ENCODE results near the gene TSPAN9. TPM values are rescaled to one million over a fixed set of nuclear protein-coding genes. Genes with fewer than 3 reads are reported as not detected.

TSPAN9 gene
- total RNA-seq, 2 experiments from 2014 or later = 0.15 TPM; not detected in 1

DNA sequence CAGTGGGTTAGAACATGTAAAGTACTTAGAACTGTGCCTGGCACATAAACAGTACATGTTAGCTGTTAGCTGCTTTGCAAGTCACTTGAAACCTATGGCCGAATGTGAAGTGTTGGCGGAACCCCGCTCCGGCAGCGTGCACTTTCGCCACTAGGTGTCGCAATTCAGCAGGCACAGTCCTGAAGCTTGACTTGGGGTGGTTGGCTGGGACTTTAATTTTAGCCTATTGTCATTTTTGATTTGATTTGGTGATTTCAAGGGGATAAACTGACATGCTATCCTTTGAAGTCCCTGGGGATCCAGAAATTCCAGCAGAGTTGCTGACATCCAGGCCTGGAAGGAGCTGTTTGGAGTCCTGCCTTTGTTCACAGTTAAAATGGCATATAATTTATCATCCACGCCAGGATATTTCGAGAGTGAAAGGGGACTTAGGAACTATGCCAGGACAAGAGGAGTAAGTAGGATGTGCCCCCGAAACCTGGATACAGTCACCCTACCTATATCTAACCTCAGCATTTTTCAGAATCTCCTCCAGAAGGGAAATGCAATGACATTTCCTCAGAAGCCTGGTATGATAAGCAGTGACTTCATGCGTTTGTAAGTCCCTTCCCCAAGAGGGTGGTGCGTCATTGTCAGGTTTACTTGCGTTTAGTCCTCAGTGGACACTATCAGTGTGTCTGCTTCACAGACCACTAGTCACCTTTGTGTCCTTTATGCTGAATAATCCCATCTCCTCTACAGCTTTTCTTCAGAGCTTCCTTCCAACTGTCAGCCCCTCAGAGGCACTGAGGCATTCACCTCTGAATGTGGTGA, 3.5 kb upstream of the TSPAN9 start:
- POLR2A ChIA-PET = no interaction called here
- Mint-ChIP-seq H3K4me3 (no peak overlapping the region), H3K9me3 (no peaks in the 10 kb centered on the region), H3K4me1 (peaks cover 9% of the 10 kb centered on the region), H3K27me3 (peaks cover 23% of the 10 kb centered on the region), H3K36me3 (ENCODE audit: low read depth) (no peaks in the 10 kb centered on the region), H3K27ac (no peak overlapping the region)
- peak; percentile 86 for DNase-seq
- CTCF ChIA-PET = interaction anchor here (0.5 to 1.5 kb wide), 6 partner anchors 13 to 207 kb away, joined by 3 to 6 read pairs (median 3); no protein-coding TSS in a partner anchor

DNA sequence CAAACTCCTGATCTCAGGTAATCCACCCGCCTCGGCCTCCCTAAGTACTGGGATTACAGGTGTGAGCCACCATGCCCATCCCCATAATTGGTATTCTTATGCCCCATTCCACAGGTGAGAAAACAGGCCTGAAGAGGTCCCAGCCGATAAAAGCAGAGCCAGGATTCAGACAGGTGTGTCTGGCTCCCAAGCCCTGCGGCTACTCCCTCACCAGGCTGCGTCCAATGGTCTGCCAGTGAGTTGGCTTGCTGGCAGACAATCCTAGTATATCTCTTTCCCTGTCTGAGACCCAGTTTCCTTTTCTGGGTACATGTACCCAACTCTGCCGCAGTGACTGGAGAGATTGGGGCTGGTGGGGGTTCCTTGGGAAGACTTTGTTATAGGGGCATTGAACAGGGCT, 1.9 kb upstream of the TSPAN9 start:
- Mint-ChIP-seq H3K4me1 (peaks cover 9% of the 10 kb centered on the region), H3K4me3 (peak overlapping the region; percentile 4), H3K36me3 (ENCODE audit: low read depth) (no peaks in the 10 kb centered on the region), H3K27ac (no peak overlapping the region), H3K27me3 (peaks cover 22% of the 10 kb centered on the region), H3K9me3 (no peaks in the 10 kb centered on the region)
- DNase-seq = no peak
- CTCF ChIA-PET = interaction anchor here (1.0 to 1.6 kb wide), 2 partner anchors 200 to 225 kb away, joined by 3 read pairs; no protein-coding TSS in a partner anchor
- POLR2A ChIA-PET = no interaction called here

DNA sequence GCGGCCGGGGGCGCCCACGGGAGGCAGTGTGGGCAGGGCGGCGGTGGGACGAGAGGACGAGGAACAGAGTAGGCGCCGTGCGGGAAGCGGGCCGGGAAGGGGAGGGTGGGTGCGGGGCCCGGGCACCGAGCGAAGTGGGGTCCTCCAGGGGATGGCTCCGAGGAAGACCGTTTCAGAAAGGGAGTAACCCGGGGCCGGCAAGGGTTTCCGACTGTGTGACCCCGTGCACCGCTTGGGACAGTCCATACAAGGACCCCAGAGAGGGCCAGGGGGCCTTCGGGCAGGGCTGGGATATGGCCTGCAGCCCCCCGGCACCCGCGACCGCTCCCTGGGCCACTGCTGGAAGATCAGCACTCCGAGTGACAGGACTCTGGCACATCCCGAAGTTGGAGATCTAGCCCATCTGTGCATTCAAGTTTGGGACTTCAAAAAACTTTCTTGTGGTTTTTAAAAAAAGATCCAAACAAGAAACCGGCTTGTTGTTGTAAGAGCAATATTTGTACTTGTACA, 448 bp downstream of the TSPAN9 start:
- no peaks in the 10 kb centered on the region for H3K9me3 Mint-ChIP-seq
- DNase-seq = no peak

DNA sequence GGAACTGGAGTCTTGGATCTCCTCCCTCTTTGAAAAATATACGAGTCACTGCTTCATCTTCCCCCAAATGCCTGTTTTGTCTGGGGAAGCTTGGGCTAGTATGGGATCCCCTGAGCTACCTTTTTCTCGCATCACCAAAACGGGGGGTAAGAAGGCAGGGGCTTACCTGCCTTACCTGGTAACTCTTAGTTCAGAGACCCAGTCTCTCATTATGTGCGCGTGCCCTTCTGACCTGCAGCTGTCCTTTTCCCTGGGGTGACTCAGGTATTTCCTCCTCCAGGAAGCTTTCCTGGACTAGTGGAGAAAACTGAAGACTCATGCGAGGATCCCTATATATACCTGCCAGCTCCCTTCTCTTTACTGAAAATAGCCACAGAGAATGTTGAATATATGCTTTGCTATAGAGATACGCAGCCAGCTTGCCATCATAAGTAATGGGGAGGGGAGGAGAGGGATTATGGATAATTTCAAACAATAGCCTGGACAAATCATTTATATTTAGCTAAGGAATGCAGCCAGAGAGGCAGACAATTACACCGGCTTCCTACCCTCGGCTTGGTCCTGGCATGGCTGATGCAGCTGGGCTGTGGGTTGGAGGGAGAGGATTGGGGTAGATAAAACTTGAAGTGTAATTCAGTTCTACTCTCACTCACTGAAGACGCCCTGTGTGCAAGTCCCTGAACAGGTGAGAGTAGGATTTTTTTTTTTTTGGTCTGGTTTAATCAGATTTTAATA, 1.1 kb downstream of the TSPAN9 start:
- H3K9me3 Mint-ChIP-seq = no peaks in the 10 kb centered on the region
- H3K4me3 Mint-ChIP-seq = peak overlapping the region; percentile 59
- no peaks in the 10 kb centered on the region for H3K36me3 Mint-ChIP-seq (ENCODE audit: low read depth)
- no peak for DNase-seq
- H3K27me3 Mint-ChIP-seq = peaks cover 21% of the 10 kb centered on the region
- CTCF ChIA-PET = interaction anchor here (1.2 kb wide), 1 partner anchor 21 kb away, joined by 3 read pairs; no protein-coding TSS in a partner anchor
- peaks cover 9% of the 10 kb centered on the region for H3K4me1 Mint-ChIP-seq
- H3K27ac Mint-ChIP-seq = no peak overlapping the region
- POLR2A ChIA-PET = no interaction called here

More for the DNA sequence above, 448 bp downstream of the TSPAN9 start:
- POLR2A ChIA-PET = no interaction called here
- CTCF ChIA-PET = interaction anchor here (1.2 kb wide), 1 partner anchor 22 kb away, joined by 3 read pairs; no protein-coding TSS in a partner anchor
- Mint-ChIP-seq H3K4me3 (peak overlapping the region; percentile 59), H3K4me1 (peaks cover 9% of the 10 kb centered on the region), H3K27me3 (peaks cover 22% of the 10 kb centered on the region), H3K36me3 (ENCODE audit: low read depth) (no peaks in the 10 kb centered on the region), H3K27ac (no peak overlapping the region)

DNA sequence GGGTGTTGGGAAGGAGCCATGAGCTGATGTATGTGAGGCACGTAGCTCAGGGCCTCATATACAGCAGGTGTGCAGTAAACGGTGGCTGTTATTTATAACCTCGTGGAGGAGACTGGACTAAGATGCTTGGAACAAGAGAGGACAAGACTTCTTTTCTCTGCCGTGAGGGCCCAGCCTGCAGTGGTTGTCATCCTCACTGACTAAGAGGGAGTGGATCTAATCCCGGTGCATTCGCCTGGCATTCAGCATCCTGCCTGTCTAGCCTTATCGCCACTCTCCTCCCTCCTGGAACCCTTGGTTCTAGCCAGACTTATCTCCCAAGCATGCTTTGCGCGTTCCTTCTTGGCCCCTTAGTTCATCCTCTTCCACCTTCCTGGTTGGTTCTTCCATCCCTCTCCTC, 3.9 kb downstream of the TSPAN9 start:
- CTCF ChIA-PET = no interaction called here
- POLR2A ChIA-PET = no interaction called here

DNA sequence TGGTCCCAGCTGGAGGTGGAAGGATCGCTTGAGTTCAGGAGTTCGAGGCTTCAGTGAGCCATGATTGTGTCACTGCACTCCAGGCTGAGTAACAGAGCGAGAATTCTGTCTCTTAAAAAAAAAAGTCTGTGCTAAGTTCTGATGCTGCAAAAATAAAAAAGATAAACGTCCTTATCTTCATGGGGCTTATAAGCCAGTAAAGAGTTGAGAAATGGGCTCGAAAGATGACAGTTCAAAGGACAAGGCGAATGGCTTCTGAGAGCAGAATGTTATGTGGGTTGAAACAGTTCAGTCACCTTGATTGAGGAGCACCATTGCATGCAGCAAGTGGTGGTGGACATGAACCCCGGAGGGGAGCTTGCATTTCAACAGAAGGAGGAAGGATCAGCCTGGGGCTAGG, 4.7 kb downstream of the TSPAN9 start:
- CTCF ChIA-PET = no interaction called here

More for the DNA sequence above, 3.9 kb downstream of the TSPAN9 start:
- no peak for DNase-seq
- no peaks in the 10 kb centered on the region for H3K9me3 Mint-ChIP-seq
- H3K27me3 Mint-ChIP-seq = peaks cover 12% of the 10 kb centered on the region
- H3K36me3 Mint-ChIP-seq (ENCODE audit: low read depth) = no peaks in the 10 kb centered on the region
- peaks cover 12% of the 10 kb centered on the region for H3K4me1 Mint-ChIP-seq
- H3K4me3 Mint-ChIP-seq = no peak overlapping the region
- H3K27ac Mint-ChIP-seq = no peak overlapping the region

DNA sequence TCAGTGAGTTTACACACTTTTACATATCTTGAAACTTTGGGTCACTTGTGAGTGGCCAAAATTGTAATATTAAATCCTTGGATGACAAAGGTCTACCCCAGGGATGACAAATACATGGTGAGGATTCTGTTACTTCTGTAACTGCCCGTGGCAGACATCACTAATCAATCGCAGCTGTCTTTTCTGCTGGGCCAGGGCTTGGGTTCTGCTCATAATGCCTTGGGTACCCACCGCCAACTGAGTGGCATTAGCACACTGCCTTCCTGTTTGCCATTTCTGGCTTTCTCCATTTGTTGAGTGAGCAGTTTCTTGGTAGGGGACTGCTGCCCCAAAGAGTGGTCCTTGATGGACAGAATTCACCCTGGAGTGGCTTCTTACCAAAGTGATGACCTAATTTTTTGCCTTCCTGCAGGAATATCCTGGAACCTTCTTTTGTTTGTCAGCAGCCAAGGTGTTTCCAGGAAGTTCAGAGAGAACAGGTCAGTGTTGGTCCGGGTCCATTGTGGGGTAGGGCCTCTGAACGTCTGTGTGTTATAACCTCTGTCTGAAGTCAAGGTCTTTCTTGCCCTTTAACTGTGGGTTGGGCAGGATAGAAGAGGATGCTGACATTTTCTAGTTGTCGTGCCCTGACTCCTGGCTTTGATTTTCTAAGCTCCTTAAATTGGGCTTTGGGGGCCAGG, 6.2 kb downstream of the TSPAN9 start:
- POLR2A ChIA-PET = no interaction called here

More for the DNA sequence above, 4.7 kb downstream of the TSPAN9 start:
- no peak for DNase-seq
- Mint-ChIP-seq H3K27me3 (peaks cover 11% of the 10 kb centered on the region), H3K4me1 (peaks cover 11% of the 10 kb centered on the region), H3K4me3 (no peak overlapping the region), H3K36me3 (ENCODE audit: low read depth) (no peaks in the 10 kb centered on the region), H3K9me3 (no peaks in the 10 kb centered on the region), H3K27ac (no peak overlapping the region)
- POLR2A ChIA-PET = no interaction called here

DNA sequence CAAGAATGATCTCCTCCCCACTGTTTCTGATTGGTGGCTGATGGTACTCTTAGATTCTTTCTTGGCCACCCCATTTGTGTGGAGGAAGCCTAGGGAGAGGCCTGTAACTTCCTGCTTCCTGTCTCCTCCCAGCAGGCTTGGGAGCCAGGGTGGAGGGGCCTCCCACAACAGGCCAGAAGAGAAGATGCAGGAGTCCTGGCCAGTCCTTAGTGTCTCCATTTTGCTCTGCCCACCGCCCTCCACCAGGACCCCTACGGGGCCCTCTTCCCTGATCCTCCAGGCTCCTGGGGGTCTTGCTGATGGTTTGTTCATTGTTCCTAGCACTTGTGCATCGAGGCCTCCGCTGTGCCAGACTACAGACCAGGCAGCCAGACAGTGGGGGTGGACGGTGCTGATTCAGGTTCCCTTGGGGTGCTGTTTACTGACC, 6.8 kb downstream of the TSPAN9 start:
- H3K27ac Mint-ChIP-seq = no peak overlapping the region
- H3K4me3 Mint-ChIP-seq = no peak overlapping the region
- ChIA-PET CTCF (no interaction called here), POLR2A (no interaction called here)
- no peaks in the 10 kb centered on the region for H3K9me3 Mint-ChIP-seq
- H3K4me1 Mint-ChIP-seq = peaks cover 6% of the 10 kb centered on the region
- DNase-seq = no peak
- H3K36me3 Mint-ChIP-seq (ENCODE audit: low read depth) = no peaks in the 10 kb centered on the region
- H3K27me3 Mint-ChIP-seq = peaks cover 2% of the 10 kb centered on the region

More for the DNA sequence above, 6.2 kb downstream of the TSPAN9 start:
- no peak for DNase-seq
- Mint-ChIP-seq H3K27ac (no peak overlapping the region), H3K36me3 (ENCODE audit: low read depth) (no peaks in the 10 kb centered on the region), H3K9me3 (no peaks in the 10 kb centered on the region), H3K4me3 (no peak overlapping the region), H3K27me3 (peaks cover 4% of the 10 kb centered on the region), H3K4me1 (peaks cover 6% of the 10 kb centered on the region)
- CTCF ChIA-PET = no interaction called here

DNA sequence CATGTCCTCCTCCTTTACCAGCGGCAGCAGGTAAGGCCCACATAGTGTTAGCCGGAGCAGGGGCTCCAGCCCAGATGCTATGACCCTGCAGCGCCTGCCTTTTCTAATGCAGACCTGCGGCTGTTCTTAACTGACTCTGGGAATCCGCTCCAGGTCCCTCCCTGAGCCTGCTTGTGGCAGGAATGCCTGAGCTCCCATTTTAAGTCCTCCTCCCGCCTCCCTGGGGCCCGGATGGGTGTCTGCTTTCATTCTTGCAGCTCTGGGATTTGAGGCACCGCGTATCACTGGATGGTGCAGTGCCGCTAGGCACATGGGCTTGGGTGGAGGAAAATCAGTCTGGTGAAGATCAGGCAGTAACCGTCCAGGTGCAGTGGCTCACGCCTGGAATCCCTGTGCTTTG, 7.6 kb downstream of the TSPAN9 start:
- ChIA-PET CTCF (no interaction called here), POLR2A (interaction anchor here (0.6 kb wide), 1 partner anchor 117 kb away, joined by 3 read pairs; no protein-coding TSS in a partner anchor)
- no peaks in the 10 kb centered on the region for H3K36me3 Mint-ChIP-seq (ENCODE audit: low read depth)
- H3K4me3 Mint-ChIP-seq = no peak overlapping the region
- peaks cover 2% of the 10 kb centered on the region for H3K27me3 Mint-ChIP-seq
- H3K9me3 Mint-ChIP-seq = no peaks in the 10 kb centered on the region
- H3K4me1 Mint-ChIP-seq = peaks cover 6% of the 10 kb centered on the region
- DNase-seq = no peak
- H3K27ac Mint-ChIP-seq = no peak overlapping the region

DNA sequence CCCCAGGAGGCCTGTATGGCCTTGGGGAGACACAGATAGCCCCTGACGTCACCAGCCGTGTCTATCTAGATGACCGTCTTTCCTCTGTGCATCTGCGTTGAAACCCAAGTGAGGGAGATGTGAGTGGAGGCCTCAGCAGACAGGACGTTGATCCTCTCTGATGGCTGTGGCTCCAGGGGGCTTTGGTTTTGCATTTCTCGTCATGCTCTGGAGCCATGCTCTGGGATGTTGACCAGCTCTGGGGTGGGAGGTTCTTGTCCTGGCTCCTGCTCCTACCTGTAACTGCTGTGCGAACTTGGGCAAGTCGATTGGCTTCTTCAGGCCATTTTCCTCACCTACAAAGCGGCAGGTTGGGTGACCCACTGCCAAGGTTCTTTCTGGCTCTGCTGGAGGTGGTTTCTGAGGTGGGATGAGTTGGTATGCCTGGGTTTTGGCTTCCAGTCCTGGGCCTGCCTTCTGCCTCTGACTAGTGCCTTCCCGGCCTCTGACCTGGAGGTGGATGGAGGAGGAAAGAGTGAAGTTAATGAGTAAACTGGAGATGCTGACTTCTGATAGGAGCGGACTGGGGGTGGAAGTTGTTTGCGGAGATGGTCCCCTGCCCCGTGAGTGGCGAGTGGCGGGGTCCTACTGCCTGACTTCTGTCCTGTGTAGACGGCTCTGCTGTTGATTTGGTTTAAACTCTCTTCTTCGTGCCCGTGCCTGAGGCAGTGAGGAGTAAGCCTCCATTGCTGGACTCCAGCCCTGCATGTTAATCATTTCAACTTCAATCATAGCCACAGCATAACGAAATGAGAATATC, 8.4 kb downstream of the TSPAN9 start:
- H3K9me3 Mint-ChIP-seq = no peaks in the 10 kb centered on the region
- peaks cover 6% of the 10 kb centered on the region for H3K4me1 Mint-ChIP-seq
- H3K36me3 Mint-ChIP-seq (ENCODE audit: low read depth) = no peaks in the 10 kb centered on the region
- ChIA-PET POLR2A (no interaction called here), CTCF (no interaction called here)
- no peak overlapping the region for H3K4me3 Mint-ChIP-seq
- DNase-seq = no peak
- no peak overlapping the region for H3K27ac Mint-ChIP-seq
- H3K27me3 Mint-ChIP-seq = no peaks in the 10 kb centered on the region

DNA sequence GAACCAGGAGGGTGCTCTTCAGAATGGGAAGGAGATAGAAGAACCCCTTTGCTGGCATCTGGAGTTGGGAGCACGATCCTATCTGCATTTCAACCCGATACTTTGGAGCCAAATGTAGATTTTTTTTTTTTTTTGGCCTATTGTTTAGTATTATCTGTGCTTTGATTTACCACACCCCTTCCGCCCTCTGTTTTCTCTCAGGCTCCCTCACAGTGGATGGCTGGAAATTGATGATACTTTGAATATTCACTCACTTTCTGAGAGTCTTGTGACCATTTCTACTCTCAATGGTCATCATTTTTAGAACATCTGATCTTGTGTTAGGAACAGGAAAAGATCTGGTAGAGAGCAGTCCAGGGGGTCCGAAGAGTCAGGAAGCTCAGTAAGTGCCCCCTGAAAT, 9.0 kb downstream of the TSPAN9 start:
- Mint-ChIP-seq H3K4me1 (peaks cover 6% of the 10 kb centered on the region), H3K36me3 (ENCODE audit: low read depth) (no peaks in the 10 kb centered on the region), H3K9me3 (no peaks in the 10 kb centered on the region), H3K27ac (no peak overlapping the region), H3K4me3 (no peak overlapping the region), H3K27me3 (no peaks in the 10 kb centered on the region)
- ChIA-PET CTCF (interaction anchor here (0.6 kb wide), 1 partner anchor 27 kb away, joined by 3 read pairs; no protein-coding TSS in a partner anchor), POLR2A (no interaction called here)
- no peak for DNase-seq

DNA sequence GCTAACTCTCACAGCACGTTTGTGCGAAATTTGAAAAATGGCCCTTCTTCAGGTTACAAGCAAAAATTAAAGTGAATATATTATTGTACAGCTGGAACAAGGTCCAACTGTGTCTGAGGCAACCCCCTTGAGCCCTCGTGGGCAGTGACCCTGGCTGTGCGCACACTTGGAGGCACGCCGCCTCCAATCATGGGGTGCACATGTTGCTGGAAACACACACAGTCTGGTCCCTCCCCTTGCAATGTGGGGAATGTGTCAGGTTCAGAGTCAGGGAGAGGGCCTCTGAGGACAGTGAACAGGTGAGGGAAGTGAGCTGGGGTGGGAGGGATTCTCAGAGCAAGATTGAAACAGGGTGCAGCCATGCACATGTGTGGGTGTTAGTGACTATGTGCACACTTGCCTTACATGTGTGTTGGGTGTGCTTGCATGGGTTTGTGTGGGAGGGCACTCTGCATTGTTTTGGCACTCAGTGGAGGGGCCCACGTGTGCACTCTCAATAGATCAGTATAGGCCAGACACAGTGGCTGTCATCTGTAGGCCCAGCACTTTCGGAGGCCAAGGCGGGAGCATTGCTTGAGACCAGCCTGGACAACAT, 9.6 kb downstream of the TSPAN9 start:
- H3K4me3 Mint-ChIP-seq = no peak overlapping the region
- DNase-seq = no peak
- ChIA-PET CTCF (interaction anchor here (0.6 kb wide), 2 partner anchors 28 to 318 kb away, joined by 3 read pairs; no protein-coding TSS in a partner anchor), POLR2A (no interaction called here)
- no peaks in the 10 kb centered on the region for H3K9me3 Mint-ChIP-seq
- H3K4me1 Mint-ChIP-seq = peaks cover 6% of the 10 kb centered on the region
- H3K36me3 Mint-ChIP-seq (ENCODE audit: low read depth) = no peaks in the 10 kb centered on the region
- H3K27ac Mint-ChIP-seq = no peak overlapping the region
- no peaks in the 10 kb centered on the region for H3K27me3 Mint-ChIP-seq
